ENCODE results near the gene PAK6.

The PAK6 gene

GRCh38 chr15:40245666-40246450 is 7.0 kb downstream of the PAK6 start:
- H3K4me1 ChIP-seq = no peaks in the 10 kb centered on the region
- no peaks in the 10 kb centered on the region for H3K36me3 ChIP-seq (replicated peaks)
- no peak for DNase-seq (ENCODE audit: low spot score in 2 of 2)
- in situ Hi-C loops (cut with MboI; ENCODE audit: low sequenced_read_pairs) = no loop called here
- H3K4me3 ChIP-seq = no peak overlapping the region
- H3K27me3 ChIP-seq (ENCODE audit: low read depth) = no peaks in the 10 kb centered on the region
- H3K9me3 ChIP-seq = no peaks in the 10 kb centered on the region

GRCh38 chr15:40246496-40247280 is 7.8 kb downstream of the PAK6 start:
- H3K36me3 ChIP-seq (replicated peaks) = no peaks in the 10 kb centered on the region
- in situ Hi-C loops (cut with MboI; ENCODE audit: low sequenced_read_pairs) = no loop called here
- DNase-seq (ENCODE audit: low spot score in 2 of 2) = no peak
- no peak overlapping the region for H3K4me3 ChIP-seq
- H3K4me1 ChIP-seq = no peaks in the 10 kb centered on the region
- no peaks in the 10 kb centered on the region for H3K9me3 ChIP-seq
- no peaks in the 10 kb centered on the region for H3K27me3 ChIP-seq (ENCODE audit: low read depth)

DNA sequence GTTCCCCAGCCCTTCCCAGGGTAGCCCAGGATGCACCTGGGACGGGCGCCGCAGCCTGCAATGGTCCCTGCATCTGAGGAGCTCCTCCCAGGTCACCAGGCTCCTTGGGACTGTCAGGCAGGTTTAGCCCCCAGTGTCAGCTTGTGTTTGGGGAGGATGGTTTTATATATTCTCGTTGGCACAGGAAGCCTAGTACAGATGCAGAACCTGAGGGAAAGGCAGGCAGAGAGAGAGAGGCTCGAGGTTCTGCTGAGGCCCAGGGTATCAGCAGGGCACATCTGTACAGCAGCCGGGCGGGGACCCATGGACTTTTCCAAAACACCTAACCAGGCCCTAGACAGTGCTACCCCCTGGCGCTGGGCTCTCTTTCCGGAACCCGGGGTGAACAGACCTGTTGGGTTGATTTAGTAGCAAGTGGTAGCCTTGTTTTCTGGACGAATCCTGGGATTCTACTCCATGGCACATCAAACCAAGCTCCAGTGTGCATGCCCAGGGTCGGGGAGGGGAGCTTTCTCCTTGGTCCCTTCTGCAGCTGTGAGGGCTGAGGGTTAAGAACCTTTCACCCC is 8.6 kb downstream of the PAK6 start:
- Histone ChIP-seq H3K9me3 (no peaks in the 10 kb centered on the region), H3K4me1 (no peaks in the 10 kb centered on the region), H3K36me3 (replicated peaks) (no peaks in the 10 kb centered on the region), H3K27me3 (ENCODE audit: low read depth) (no peaks in the 10 kb centered on the region), H3K4me3 (no peak overlapping the region)
- DNase-seq (ENCODE audit: low spot score in 2 of 2) = no peak
- in situ Hi-C loops (cut with MboI; ENCODE audit: low sequenced_read_pairs) = no loop called here

DNA sequence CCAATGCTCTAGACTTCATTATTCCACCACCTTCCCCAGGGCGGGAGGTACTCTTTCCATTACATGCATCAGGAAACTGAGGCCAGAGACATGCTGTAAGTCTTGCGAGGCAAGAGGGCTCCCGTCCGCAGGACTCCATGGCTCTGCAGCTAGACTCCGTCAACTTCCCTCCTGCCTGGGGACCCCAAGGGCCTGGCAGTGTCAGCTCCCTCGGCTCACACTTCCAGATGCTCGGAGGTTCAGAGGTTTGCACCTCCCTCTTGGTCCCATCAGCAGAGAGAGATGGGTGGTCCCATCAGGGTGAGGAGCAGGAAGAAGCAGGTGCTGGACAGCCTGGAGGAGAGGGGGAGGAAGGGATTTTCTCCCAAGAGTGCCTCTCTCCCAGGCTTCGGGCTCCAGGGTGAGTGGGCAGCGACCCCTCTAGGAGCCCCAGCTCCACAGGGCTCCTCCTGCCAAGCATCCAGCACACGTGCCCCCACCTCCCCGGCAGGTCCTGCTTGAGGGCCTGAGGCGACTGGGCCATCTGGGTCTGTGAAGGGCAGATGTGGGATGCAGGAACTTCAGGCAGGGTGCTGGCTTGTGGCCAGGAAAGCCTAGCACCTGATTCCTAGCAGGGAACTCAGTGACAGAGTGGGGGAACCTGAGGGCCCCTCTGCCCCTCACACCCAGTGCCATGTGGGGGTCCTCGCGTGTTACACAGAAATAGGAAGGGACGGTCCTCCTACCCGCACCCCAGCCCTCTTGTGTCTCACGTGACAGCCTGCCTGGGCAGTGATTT is 9.3 kb downstream of the PAK6 start:
- Histone ChIP-seq H3K36me3 (replicated peaks) (no peaks in the 10 kb centered on the region), H3K27me3 (ENCODE audit: low read depth) (no peaks in the 10 kb centered on the region), H3K9me3 (no peaks in the 10 kb centered on the region), H3K4me3 (no peak overlapping the region), H3K4me1 (peaks cover 6% of the 10 kb centered on the region)
- in situ Hi-C loops (cut with MboI; ENCODE audit: low sequenced_read_pairs) = no loop called here
- DNase-seq (ENCODE audit: low spot score in 2 of 2) = no peak

GRCh38 chr15:40249477-40250303 is 10.8 kb downstream of the PAK6 start:
- no peaks in the 10 kb centered on the region for H3K27me3 ChIP-seq (ENCODE audit: low read depth)
- in situ Hi-C loops (cut with MboI; ENCODE audit: low sequenced_read_pairs) = loop anchor here (25.0 kb wide), 1 partner anchor 462 kb away; the partner anchor contains the start of gene FSIP1
- H3K36me3 ChIP-seq (replicated peaks) = no peaks in the 10 kb centered on the region
- H3K4me1 ChIP-seq = peaks cover 8% of the 10 kb centered on the region
- no peak overlapping the region for H3K4me3 ChIP-seq
- H3K9me3 ChIP-seq = no peaks in the 10 kb centered on the region
- DNase-seq (ENCODE audit: low spot score in 2 of 2) = no peak

- Histone ChIP-seq H3K4me1 (peaks cover 8% of the 10 kb centered on the region), H3K4me3 (no peak overlapping the region), H3K36me3 (replicated peaks) (no peaks in the 10 kb centered on the region), H3K27me3 (ENCODE audit: low read depth) (no peaks in the 10 kb centered on the region), H3K9me3 (no peaks in the 10 kb centered on the region)
- in situ Hi-C loops (cut with MboI; ENCODE audit: low sequenced_read_pairs) = loop anchor here (25.0 kb wide), 1 partner anchor 463 kb away; the partner anchor contains the start of gene FSIP1
- DNase-seq (ENCODE audit: low spot score in 2 of 2) = no peak
Observed at GRCh38 chr15:40250304-40250656, 11.4 kb downstream of the PAK6 start.

- Histone ChIP-seq H3K9me3 (no peaks in the 10 kb centered on the region), H3K27me3 (ENCODE audit: low read depth) (no peaks in the 10 kb centered on the region), H3K4me1 (peaks cover 8% of the 10 kb centered on the region), H3K36me3 (replicated peaks) (no peaks in the 10 kb centered on the region), H3K4me3 (no peak overlapping the region)
- no peak for DNase-seq (ENCODE audit: low spot score in 2 of 2)
- in situ Hi-C loops (cut with MboI; ENCODE audit: low sequenced_read_pairs) = loop anchor here (25.0 kb wide), 1 partner anchor 464 kb away; the partner anchor contains the start of gene FSIP1
Observed at GRCh38 chr15:40250771-40251483, 12.1 kb downstream of the PAK6 start.

DNA sequence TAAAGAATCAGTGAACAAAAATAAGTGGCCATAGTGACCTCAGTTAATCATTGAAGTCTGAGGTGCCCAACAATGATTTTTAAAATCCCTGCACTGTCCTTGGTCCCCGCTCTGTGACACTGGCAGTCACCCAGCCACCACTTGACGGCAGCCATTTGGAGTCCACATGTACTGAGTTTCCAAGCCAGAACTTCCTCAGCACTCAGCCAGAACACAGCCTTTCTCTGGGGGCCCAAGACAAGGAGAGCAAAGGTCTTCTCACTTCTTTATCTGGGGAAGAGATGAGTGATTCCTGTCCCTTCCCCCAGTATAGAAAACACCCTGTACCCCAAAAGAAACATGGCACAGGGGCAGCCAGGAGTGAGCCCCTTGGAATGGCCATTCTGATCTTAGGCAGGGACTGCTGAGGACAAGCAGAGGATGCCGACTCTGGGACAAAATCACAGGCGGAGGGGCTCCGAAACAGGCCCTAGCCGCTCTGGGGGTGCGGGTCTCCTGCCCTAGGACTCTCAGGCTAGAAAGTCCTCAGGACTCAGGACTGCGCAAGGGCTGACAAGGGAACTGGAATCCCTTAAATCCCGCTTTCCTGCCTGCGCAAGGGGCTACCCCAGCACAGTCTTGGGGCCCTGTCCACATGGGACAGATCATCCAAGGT is 12.8 kb downstream of the PAK6 start:
- in situ Hi-C loops (cut with MboI; ENCODE audit: low sequenced_read_pairs) = loop anchor here (25.0 kb wide), 1 partner anchor 464 kb away; the partner anchor contains the start of gene FSIP1
- H3K9me3 ChIP-seq = no peaks in the 10 kb centered on the region
- no peaks in the 10 kb centered on the region for H3K36me3 ChIP-seq (replicated peaks)
- H3K4me3 ChIP-seq = no peak overlapping the region
- no peak for DNase-seq (ENCODE audit: low spot score in 2 of 2)
- H3K4me1 ChIP-seq = peaks cover 8% of the 10 kb centered on the region
- no peaks in the 10 kb centered on the region for H3K27me3 ChIP-seq (ENCODE audit: low read depth)

DNA sequence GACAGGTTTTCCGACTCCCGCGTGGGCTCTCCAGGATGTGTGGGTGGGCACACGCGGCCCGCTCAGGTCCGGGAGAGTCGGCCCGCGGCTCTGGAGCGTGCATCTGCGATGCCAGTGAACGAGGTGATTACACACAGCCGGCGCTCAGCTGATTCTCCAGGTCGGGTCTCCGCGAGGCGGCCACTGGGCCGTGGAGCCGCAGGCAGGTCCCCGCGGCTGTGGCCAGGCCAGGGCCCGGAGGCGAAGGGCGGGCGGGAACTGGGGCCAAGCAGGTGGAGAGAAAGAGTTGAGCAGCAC is 13.2 kb downstream of the PAK6 start:
- no peaks in the 10 kb centered on the region for H3K27me3 ChIP-seq (ENCODE audit: low read depth)
- in situ Hi-C loops (cut with MboI; ENCODE audit: low sequenced_read_pairs) = loop anchor here (25.0 kb wide), 1 partner anchor 465 kb away; the partner anchor contains the start of gene FSIP1
- DNase-seq (ENCODE audit: low spot score in 2 of 2) = no peak
- no peaks in the 10 kb centered on the region for H3K36me3 ChIP-seq (replicated peaks)
- peaks cover 8% of the 10 kb centered on the region for H3K4me1 ChIP-seq
- H3K9me3 ChIP-seq = no peaks in the 10 kb centered on the region
- no peak overlapping the region for H3K4me3 ChIP-seq

- peaks cover 8% of the 10 kb centered on the region for H3K4me1 ChIP-seq
- no peaks in the 10 kb centered on the region for H3K36me3 ChIP-seq (replicated peaks)
- H3K9me3 ChIP-seq = no peaks in the 10 kb centered on the region
- in situ Hi-C loops (cut with MboI; ENCODE audit: low sequenced_read_pairs) = loop anchor here (25.0 kb wide), 1 partner anchor 465 kb away; the partner anchor contains the start of gene FSIP1
- peak overlapping the region; percentile 28 for H3K4me3 ChIP-seq
- DNase-seq (ENCODE audit: low spot score in 2 of 2) = peak in 1 of 2 experiments; percentile 58
- H3K27me3 ChIP-seq (ENCODE audit: low read depth) = no peaks in the 10 kb centered on the region
Observed at GRCh38 chr15:40252438-40253166, 13.7 kb downstream of the PAK6 start.

DNA sequence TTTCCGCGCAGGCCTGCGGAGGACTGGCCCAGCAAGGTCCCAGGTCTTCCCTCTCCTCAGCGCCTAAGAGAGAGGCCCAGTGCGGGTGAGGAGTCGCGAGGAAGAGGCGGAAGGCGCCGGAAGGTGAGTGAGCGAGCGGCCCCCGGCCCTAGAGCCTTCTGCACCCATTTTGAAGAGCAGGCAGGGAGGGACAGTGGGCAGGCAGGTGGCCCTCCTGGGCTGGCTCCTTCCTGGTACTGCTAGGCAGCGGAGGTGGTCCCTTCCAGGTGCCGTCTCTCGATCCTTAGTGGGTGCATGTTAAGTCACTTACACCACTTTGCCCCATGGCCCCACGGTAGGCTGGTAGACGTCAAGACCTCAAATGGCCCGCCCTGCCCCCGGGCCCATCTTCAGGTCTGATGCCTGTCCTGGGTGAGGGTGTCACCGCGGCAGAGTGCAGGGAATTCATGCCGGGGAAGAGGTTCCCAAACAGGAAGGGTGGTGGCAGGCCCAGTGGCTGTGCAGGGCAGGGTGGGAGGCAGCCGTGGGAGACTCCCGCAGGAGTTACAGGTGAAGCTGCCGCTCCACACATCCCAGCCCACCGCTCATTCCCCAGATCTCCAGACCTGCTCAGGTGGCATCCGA is 14.4 kb downstream of the PAK6 start:
- Histone ChIP-seq H3K36me3 (replicated peaks) (no peaks in the 10 kb centered on the region), H3K9me3 (no peaks in the 10 kb centered on the region), H3K27me3 (ENCODE audit: low read depth) (no peaks in the 10 kb centered on the region), H3K4me1 (peaks cover 8% of the 10 kb centered on the region), H3K4me3 (peak overlapping the region; percentile 28)
- DNase-seq (ENCODE audit: low spot score in 2 of 2) = no peak
- in situ Hi-C loops (cut with MboI; ENCODE audit: low sequenced_read_pairs) = loop anchor here (25.0 kb wide), 1 partner anchor 466 kb away; the partner anchor contains the start of gene FSIP1
